ENCODE measurements around the gene THBS2.

Gene THBS2

GRCh38 chr6:169256518-169256917 lies 2.9 kb upstream of the THBS2 start:
- Histone ChIP-seq H3K4me1 (ENCODE audit: insufficient read depth, low read length, poor library complexity, severe bottlenecking) (no peaks in the 10 kb centered on the region), H3K36me3 (ENCODE audit: insufficient read depth, low read length) (no peaks in the 10 kb centered on the region), H3K79me2 (ENCODE audit: insufficient read depth, low read length) (no peaks in the 10 kb centered on the region), H3K4me3 (ENCODE audit: low read length, poor library complexity, severe bottlenecking) (no peak overlapping the region), H3K4me2 (ENCODE audit: low read depth, low read length, poor library complexity, severe bottlenecking) (no peak overlapping the region), H3K9ac (ENCODE audit: low read depth, low read length, poor library complexity, severe bottlenecking) (no peak overlapping the region), H4K20me1 (ENCODE audit: insufficient read depth, low read length, poor library complexity, severe bottlenecking) (no peaks in the 10 kb centered on the region), H3K9me2 (replicated peaks; ENCODE audit: low read depth, low read length) (no peaks in the 10 kb centered on the region), H3K9me3 (ENCODE audit: insufficient read depth, low read depth, low read length) (peaks cover 12% of the 10 kb centered on the region; the same call in 1 of the 2 replicates), H2AFZ (ENCODE audit: low read length) (no peak overlapping the region), H3K27me3 (ENCODE audit: insufficient read depth, low read length, poor library complexity, severe bottlenecking) (no peaks in the 10 kb centered on the region), H3F3A (ENCODE audit: low read depth) (no peaks in the 10 kb centered on the region)
- TF ChIP-seq EZH2phosphoT487 (IDR thresholded peaks at IDR 0.05; ENCODE audit: borderline replicate concordance): no peak
- TF ChIP-seq, protein P1, sequence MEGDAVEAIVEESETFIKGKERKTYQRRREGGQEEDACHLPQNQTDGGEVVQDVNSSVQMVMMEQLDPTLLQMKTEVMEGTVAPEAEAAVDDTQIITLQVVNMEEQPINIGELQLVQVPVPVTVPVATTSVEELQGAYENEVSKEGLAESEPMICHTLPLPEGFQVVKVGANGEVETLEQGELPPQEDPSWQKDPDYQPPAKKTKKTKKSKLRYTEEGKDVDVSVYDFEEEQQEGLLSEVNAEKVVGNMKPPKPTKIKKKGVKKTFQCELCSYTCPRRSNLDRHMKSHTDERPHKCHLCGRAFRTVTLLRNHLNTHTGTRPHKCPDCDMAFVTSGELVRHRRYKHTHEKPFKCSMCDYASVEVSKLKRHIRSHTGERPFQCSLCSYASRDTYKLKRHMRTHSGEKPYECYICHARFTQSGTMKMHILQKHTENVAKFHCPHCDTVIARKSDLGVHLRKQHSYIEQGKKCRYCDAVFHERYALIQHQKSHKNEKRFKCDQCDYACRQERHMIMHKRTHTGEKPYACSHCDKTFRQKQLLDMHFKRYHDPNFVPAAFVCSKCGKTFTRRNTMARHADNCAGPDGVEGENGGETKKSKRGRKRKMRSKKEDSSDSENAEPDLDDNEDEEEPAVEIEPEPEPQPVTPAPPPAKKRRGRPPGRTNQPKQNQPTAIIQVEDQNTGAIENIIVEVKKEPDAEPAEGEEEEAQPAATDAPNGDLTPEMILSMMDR (conservative IDR thresholded peaks at IDR 0.05; ENCODE audit: low read length): no peak

GRCh38 chr6:169256061-169256460 lies 2.4 kb upstream of the THBS2 start:
- TF ChIP-seq EZH2phosphoT487 (IDR thresholded peaks at IDR 0.05; ENCODE audit: borderline replicate concordance): no peak
- TF ChIP-seq, protein P1 (conservative IDR thresholded peaks at IDR 0.05; ENCODE audit: low read length): no peak
- Histone ChIP-seq H3F3A (ENCODE audit: low read depth) (no peaks in the 10 kb centered on the region), H3K27me3 (ENCODE audit: insufficient read depth, low read length, poor library complexity, severe bottlenecking) (no peaks in the 10 kb centered on the region), H3K9ac (ENCODE audit: low read depth, low read length, poor library complexity, severe bottlenecking) (no peak overlapping the region), H3K79me2 (ENCODE audit: insufficient read depth, low read length) (no peaks in the 10 kb centered on the region), H3K9me3 (ENCODE audit: insufficient read depth, low read depth, low read length) (peaks cover 11% of the 10 kb centered on the region; the same call in 1 of the 2 replicates), H4K20me1 (ENCODE audit: insufficient read depth, low read length, poor library complexity, severe bottlenecking) (no peaks in the 10 kb centered on the region), H3K36me3 (ENCODE audit: insufficient read depth, low read length) (no peaks in the 10 kb centered on the region), H2AFZ (ENCODE audit: low read length) (no peak overlapping the region), H3K4me3 (ENCODE audit: low read length, poor library complexity, severe bottlenecking) (no peak overlapping the region), H3K4me1 (ENCODE audit: insufficient read depth, low read length, poor library complexity, severe bottlenecking) (no peaks in the 10 kb centered on the region), H3K9me2 (replicated peaks; ENCODE audit: low read depth, low read length) (no peaks in the 10 kb centered on the region), H3K4me2 (ENCODE audit: low read depth, low read length, poor library complexity, severe bottlenecking) (no peak overlapping the region)

DNA sequence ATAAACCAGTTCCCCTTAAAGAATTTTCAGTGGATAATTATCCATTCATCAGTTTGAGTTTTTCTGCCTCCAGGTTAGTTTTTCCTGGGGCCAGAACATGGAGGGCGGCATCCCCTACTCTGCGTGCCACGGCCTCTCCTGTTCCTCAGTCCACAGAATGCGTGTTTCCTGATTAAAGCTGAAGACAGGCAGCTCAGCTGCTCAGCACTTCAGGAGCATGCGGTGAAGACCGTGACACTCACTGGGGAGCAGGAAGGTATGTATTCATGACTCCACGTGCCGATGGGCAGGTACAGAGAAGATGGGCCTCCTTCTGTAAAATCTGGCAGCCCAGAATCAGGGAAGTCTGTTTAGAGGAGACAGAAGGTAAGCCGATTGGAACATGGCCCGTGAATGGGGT lies 2.0 kb upstream of the THBS2 start:
- TF ChIP-seq, protein P1 (conservative IDR thresholded peaks at IDR 0.05; ENCODE audit: low read length): no peak
- Histone ChIP-seq H3K27me3 (ENCODE audit: insufficient read depth, low read length, poor library complexity, severe bottlenecking) (no peaks in the 10 kb centered on the region), H3K36me3 (ENCODE audit: insufficient read depth, low read length) (no peaks in the 10 kb centered on the region), H3K9ac (ENCODE audit: low read depth, low read length, poor library complexity, severe bottlenecking) (no peak overlapping the region), H3K4me2 (ENCODE audit: low read depth, low read length, poor library complexity, severe bottlenecking) (no peak overlapping the region), H3F3A (ENCODE audit: low read depth) (no peaks in the 10 kb centered on the region), H2AFZ (ENCODE audit: low read length) (no peak overlapping the region), H4K20me1 (ENCODE audit: insufficient read depth, low read length, poor library complexity, severe bottlenecking) (no peaks in the 10 kb centered on the region), H3K9me2 (replicated peaks; ENCODE audit: low read depth, low read length) (no peaks in the 10 kb centered on the region), H3K4me3 (ENCODE audit: low read length, poor library complexity, severe bottlenecking) (no peak overlapping the region), H3K9me3 (ENCODE audit: insufficient read depth, low read depth, low read length) (peaks cover 7% of the 10 kb centered on the region; the same call in 1 of the 2 replicates), H3K79me2 (ENCODE audit: insufficient read depth, low read length) (no peaks in the 10 kb centered on the region), H3K4me1 (ENCODE audit: insufficient read depth, low read length, poor library complexity, severe bottlenecking) (no peaks in the 10 kb centered on the region)
